PC-9 (cell line): ENCODE data around the gene APBA2.

Experiments used
- EZH2 ChIP-seq: fragments of 200-600 bp; sonication (generic); IDR thresholded peaks from 2 replicates; pipeline ENCODE4 v1.8.0; 2017; ENCODE audit warnings: antibody characterized with exemption, low read depth
- TF ChIP-seq, protein P1 (sequence below): fragments of 200-600 bp; sonication (generic); conservative IDR thresholded peaks from 2 replicates; pipeline ENCODE4 v1.6.1; 2017; ENCODE audit warnings: mixed run types, antibody characterized with exemption, mild to moderate bottlenecking, moderate library complexity

DNA sequence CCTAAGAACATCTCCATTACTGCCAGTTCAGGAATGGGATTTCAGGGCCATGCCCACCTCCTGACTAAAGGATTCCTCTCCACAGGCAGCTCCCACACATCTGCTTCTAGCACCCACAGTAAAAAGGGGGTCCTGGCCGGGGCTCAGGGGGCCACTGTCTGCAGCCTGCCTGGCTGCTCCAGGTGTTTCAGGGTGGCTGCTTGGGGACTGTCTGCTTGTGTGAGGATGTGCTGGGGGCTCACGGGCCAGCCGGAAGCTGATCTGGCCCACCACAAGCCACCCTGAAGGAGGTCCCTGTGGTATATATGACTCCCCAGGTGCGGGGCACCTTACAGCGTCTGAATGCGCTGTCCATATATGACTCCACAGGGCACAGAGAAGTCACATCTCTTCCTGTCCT lies 248.5 kb downstream of the APBA2 start:
- TF ChIP-seq, protein P1, sequence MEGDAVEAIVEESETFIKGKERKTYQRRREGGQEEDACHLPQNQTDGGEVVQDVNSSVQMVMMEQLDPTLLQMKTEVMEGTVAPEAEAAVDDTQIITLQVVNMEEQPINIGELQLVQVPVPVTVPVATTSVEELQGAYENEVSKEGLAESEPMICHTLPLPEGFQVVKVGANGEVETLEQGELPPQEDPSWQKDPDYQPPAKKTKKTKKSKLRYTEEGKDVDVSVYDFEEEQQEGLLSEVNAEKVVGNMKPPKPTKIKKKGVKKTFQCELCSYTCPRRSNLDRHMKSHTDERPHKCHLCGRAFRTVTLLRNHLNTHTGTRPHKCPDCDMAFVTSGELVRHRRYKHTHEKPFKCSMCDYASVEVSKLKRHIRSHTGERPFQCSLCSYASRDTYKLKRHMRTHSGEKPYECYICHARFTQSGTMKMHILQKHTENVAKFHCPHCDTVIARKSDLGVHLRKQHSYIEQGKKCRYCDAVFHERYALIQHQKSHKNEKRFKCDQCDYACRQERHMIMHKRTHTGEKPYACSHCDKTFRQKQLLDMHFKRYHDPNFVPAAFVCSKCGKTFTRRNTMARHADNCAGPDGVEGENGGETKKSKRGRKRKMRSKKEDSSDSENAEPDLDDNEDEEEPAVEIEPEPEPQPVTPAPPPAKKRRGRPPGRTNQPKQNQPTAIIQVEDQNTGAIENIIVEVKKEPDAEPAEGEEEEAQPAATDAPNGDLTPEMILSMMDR = no peak
- TF ChIP-seq EZH2 = no peak
